H1 (cell line): ENCODE measurements around the gene PPARA. TPM values are rescaled to one million over a fixed set of nuclear protein-coding genes. Genes with fewer than 3 reads are reported as not detected.

Experiments
- BACH1 ChIP-seq: IDR thresholded peaks from 2 replicates; pipeline ENCODE4 v1.6.1; 2012; ENCODE audit warnings: low read length, improper control_type of control experiment
- BRCA1 ChIP-seq: IDR thresholded peaks from 2 replicates; pipeline ENCODE4 v1.6.1; 2012; ENCODE audit warnings: low read depth, low read length, improper control_type of control experiment
- CREB1 ChIP-seq: IDR thresholded peaks from 2 replicates; pipeline ENCODE4 v1.6.1; 2012; ENCODE audit warnings: inconsistent platforms
- JUN ChIP-seq: IDR thresholded peaks from 2 replicates; pipeline ENCODE4 v1.6.1; 2011; ENCODE audit warnings: low read depth, mild to moderate bottlenecking, improper control_type of control experiment, low read length
- KDM1A ChIP-seq: fragments of 200-600, 300-600 bp; sonication (generic); IDR thresholded peaks from 2 replicates; pipeline ENCODE4 v1.7.1; 2016; ENCODE audit warnings: mild to moderate bottlenecking, low read length, borderline replicate concordance
- MAFK ChIP-seq: IDR thresholded peaks from 2 replicates; pipeline ENCODE4 v1.6.1; 2012; ENCODE audit warnings: low read depth, mild to moderate bottlenecking, improper control_type of control experiment, low read length
- POU5F1 ChIP-seq: IDR thresholded peaks from 2 replicates; pipeline ENCODE4 v1.6.1; 2011; ENCODE audit warnings: low read depth, mild to moderate bottlenecking, low read length, moderate library complexity
- SP2 ChIP-seq: IDR thresholded peaks from 2 replicates; pipeline ENCODE4 v1.6.1; 2012; ENCODE audit warnings: mild to moderate bottlenecking, low read length, inconsistent platforms
- TCF12 ChIP-seq: IDR thresholded peaks from 2 replicates; pipeline ENCODE4 v1.6.1; 2011; ENCODE audit warnings: low read depth, mild to moderate bottlenecking, low read length
- YY1 ChIP-seq: IDR thresholded peaks from 2 replicates; pipeline ENCODE4 v1.6.1; 2011; ENCODE audit warnings: low read depth, mild to moderate bottlenecking, low read length
- polyA plus RNA-seq, 7 experiments: library from polyadenylated mRNA; depleted of rRNA in 3 of 7; stranded (reverse) in 5 of 7; unstranded in 2 of 7; fragments of >200 nt in 5 of 7; fragments of 200-250 nt in 2 of 7; gene quantifications; 1 replicate in 5 of 7; 2 replicates in 1 of 7; 4 replicates in 1 of 7; pipeline versions ENCODE4 v1.2.1 to v1.2.3, GENCODE V29; 2011 to 2013; ENCODE audit warnings: missing spikeins in 2 of 7, mixed read lengths in 2 of 7
- total RNA-seq: library from RNA; stranded (reverse); fragmentation: NEBNext Ultra II Directional; extraction: Animal tissue kit (Norgen Biotek cat#: 25700); gene quantifications from 2 replicates; pipeline ENCODE4 v1.2.1, GENCODE V29; 2021

Gene PPARA
- total and polyA plus RNA-seq, 2 of the 8 experiments (the other 6 are each of a cell fraction or from before 2014, with no cell fraction given): 3.1 to 8.2 TPM

- peak; percentile 77; the same call in 1 of the 2 replicates for TF ChIP-seq YY1
- TF ChIP-seq MAFK: peak; percentile 37; the same call in 1 of the 2 replicates
- no peak for TF ChIP-seq SP2
- no peak for TF ChIP-seq KDM1A
- no peak for TF ChIP-seq BRCA1
- TF ChIP-seq CREB1: peak; percentile 90
- no peak for TF ChIP-seq TCF12
- TF ChIP-seq JUN: no peak
- TF ChIP-seq BACH1: peak; percentile 54; the same call in 1 of the 2 replicates
- TF ChIP-seq POU5F1: no peak
Observed at GRCh38 chr22:46262449-46263215, 112.3 kb downstream of the PPARA start (continued).
